GM10248 (cell line): Measurements from ENCODE around the gene FMNL2.

Experiments
- CTCF ChIA-PET: fragments of 300-600 bp; sonication (Branson Sonifier 250); formaldehyde crosslinking; extraction: SDS; loops from one replicate; lab custom pipeline; 2021; ENCODE audit warnings: antibody characterized with exemption; lab: Yijun Ruan, JAX
- POLR2A ChIA-PET: fragments of 350-650 bp; sonication (Branson Sonifier 250); formaldehyde crosslinking; extraction: SDS; loops from one replicate; lab custom pipeline; 2020; ENCODE audit warnings: antibody characterized with exemption; lab: Yijun Ruan, JAX
- DNase-seq: peaks from one replicate; pipeline ENCODE4 v3.0.0; 2012; ENCODE audit errors: extremely low spot score
- TF ChIP-seq, protein P1 (sequence below): IDR thresholded peaks from 2 replicates; pipeline ENCODE4 v1.5.1; 2012; ENCODE audit warnings: mild to moderate bottlenecking, low read depth; ENCODE audit errors: extremely low read depth, missing control alignments, control extremely low read depth

Gene FMNL2

DNA sequence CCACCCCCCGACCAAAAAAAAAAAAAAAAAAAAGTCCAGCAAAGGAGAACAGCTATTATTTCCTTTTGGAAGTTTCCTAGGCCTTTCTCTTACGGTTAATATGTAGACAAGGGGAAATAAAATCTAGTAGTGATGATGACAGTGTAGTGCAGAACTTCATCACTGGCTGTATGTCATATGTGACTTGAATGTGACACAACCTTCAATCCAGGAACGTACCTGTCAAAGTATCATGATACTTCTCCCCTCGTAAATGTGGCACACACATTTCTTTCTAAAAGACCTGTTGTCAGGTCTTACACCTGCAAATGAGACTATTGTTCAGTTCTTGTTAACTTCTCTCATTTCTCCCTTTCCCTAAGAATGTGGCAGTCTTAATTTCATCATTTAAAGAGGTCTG, 208.7 kb downstream of the FMNL2 start:
- POLR2A ChIA-PET: interaction anchor here (0.7 kb wide), 1 partner anchor 14 kb away, joined by 8 read pairs; no protein-coding TSS in a partner anchor
- no peak for DNase-seq

GRCh38 chr2:152544638-152545037, 209.7 kb downstream of the FMNL2 start:
- POLR2A ChIA-PET: no interaction called here
- CTCF ChIA-PET: interaction anchor here (0.8 to 1.2 kb wide), 5 partner anchors 14 to 519 kb away, joined by 3 to 4 read pairs (median 3); no protein-coding TSS in a partner anchor
- DNase-seq: no peak
- TF ChIP-seq, protein P1, sequence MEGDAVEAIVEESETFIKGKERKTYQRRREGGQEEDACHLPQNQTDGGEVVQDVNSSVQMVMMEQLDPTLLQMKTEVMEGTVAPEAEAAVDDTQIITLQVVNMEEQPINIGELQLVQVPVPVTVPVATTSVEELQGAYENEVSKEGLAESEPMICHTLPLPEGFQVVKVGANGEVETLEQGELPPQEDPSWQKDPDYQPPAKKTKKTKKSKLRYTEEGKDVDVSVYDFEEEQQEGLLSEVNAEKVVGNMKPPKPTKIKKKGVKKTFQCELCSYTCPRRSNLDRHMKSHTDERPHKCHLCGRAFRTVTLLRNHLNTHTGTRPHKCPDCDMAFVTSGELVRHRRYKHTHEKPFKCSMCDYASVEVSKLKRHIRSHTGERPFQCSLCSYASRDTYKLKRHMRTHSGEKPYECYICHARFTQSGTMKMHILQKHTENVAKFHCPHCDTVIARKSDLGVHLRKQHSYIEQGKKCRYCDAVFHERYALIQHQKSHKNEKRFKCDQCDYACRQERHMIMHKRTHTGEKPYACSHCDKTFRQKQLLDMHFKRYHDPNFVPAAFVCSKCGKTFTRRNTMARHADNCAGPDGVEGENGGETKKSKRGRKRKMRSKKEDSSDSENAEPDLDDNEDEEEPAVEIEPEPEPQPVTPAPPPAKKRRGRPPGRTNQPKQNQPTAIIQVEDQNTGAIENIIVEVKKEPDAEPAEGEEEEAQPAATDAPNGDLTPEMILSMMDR: no peak

More for the DNA sequence above, 208.7 kb downstream of the FMNL2 start:
- CTCF ChIA-PET: interaction anchor here (1.2 to 1.9 kb wide), 2 partner anchors 26 to 31 kb away, joined by 3 to 4 read pairs; no protein-coding TSS in a partner anchor
- TF ChIP-seq, protein P1: no peak

- CTCF ChIA-PET: no interaction called here
- TF ChIP-seq, protein P1: no peak
- DNase-seq: no peak
- POLR2A ChIA-PET: no interaction called here
Observed at GRCh38 chr2:152546230-152546837, 211.4 kb downstream of the FMNL2 start.

DNA sequence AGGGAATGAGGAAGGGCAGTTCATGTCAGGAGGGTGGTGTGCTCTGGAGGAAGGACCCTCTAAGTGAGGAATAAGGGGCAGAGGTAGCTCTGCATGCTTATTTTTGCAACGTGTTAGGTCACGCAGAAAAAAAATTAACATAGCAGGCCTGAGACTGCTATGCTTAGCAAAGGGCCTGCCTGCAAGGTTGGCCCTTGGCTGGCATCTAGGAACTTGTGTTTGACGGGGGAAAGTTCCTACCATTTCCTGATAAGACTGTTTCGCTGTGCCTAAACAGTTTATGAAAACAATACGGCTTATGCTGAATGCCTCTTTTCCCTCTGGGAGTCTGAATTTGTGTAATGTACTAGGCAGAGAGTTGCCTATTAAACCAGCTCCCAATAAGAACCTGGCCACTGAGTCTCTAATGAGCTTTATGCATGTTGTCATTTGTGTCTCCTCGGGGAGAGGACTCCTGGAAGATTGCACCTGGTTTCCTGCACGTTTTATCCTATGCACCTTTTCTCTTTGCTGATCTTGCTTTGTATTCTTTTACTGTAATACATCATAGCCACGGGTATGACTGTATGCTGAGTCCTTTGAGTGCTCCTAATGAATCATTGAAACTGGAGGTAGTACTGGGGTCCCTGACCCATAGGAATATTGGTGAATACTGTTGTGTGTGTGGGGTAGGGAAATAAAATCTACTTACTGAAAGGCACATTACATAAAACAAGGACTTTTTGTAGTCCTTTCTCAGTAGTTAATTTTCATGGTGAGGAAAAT, 213.3 kb downstream of the FMNL2 start:
- ChIA-PET POLR2A (no interaction called here), CTCF (interaction anchor here (0.7 to 2.6 kb wide), 6 partner anchors 9 to 24 kb away, joined by 3 to 12 read pairs (median 3); no protein-coding TSS in a partner anchor)
- no peak for DNase-seq
- TF ChIP-seq, protein P1: no peak

GRCh38 chr2:152548996-152549395, 214.0 kb downstream of the FMNL2 start:
- DNase-seq: no peak
- CTCF ChIA-PET: interaction anchor here (0.9 to 2.6 kb wide), 4 partner anchors 10 to 24 kb away, joined by 3 to 12 read pairs (median 4); no protein-coding TSS in a partner anchor
- TF ChIP-seq, protein P1: no peak
- POLR2A ChIA-PET: no interaction called here

DNA sequence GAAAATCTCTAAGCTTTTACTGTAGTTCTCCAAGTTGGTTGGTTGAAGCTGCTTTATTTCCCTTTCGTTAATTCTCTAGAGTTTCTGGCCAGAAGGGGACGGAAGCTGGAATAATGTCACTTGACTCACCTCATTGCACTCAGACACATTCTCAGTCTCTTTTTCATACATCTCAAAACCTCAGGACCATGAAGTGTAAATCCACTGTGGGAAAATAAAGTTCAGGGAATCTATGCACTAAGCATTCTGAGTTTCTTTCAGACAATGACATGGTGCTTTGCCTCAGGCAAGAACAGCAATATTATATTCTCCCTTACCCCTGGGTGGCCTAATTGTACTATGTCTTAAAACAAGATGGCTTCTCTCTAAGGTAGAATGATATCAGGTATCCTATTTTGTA, 214.4 kb downstream of the FMNL2 start:
- TF ChIP-seq, protein P1: no peak
- DNase-seq: no peak
- CTCF ChIA-PET: interaction anchor here (0.9 to 2.6 kb wide), 4 partner anchors 10 to 24 kb away, joined by 3 to 12 read pairs (median 4); no protein-coding TSS in a partner anchor
- POLR2A ChIA-PET: no interaction called here
